Measurements from ENCODE around the gene FKBP2.

The FKBP2 gene

GRCh38 chr11:64246871-64247728 is 6.2 kb downstream of the FKBP2 start, which contains the start of gene PPP1R14B:
Gene PPP1R14B, minus strand, starts transcription at chr11:64246943. Its CDS starts 270 bp downstream, at chr11:64246673.
- Histone ChIP-seq H3K36me3 (peaks cover 24% of the 10 kb centered on the region), H3K4me3 (peak within 1 kb of the TSS; percentile 97), H3K4me2 (peak within 1 kb of the TSS; percentile 97), H3K4me1 (peaks cover 72% of the 10 kb centered on the region), H3K27me3 (no peaks in the 10 kb centered on the region), H4K20me1 (peaks cover 40% of the 10 kb centered on the region), H3K9ac (peak within 1 kb of the TSS; percentile 97), H3K9me3 (no peaks in the 10 kb centered on the region), H3K27ac (peak within 1 kb of the TSS; percentile 97)
- no peak for TF ChIP-seq Cebpa-rat (IDR thresholded peaks at IDR 0.05)

GRCh38 chr11:64247729-64248531 is 7.0 kb downstream of the FKBP2 start:
- Histone ChIP-seq H3K9ac (peak overlapping the region; percentile 97; the same call in 1 of the 2 replicates), H4K20me1 (peaks cover 39% of the 10 kb centered on the region), H3K27me3 (no peaks in the 10 kb centered on the region), H3K4me3 (peak overlapping the region; percentile 97), H3K9me3 (no peaks in the 10 kb centered on the region), H3K4me2 (peak overlapping the region; percentile 97), H3K36me3 (peaks cover 23% of the 10 kb centered on the region), H3K4me1 (peaks cover 72% of the 10 kb centered on the region), H3K27ac (peak overlapping the region; percentile 97)
- no peak for TF ChIP-seq Cebpa-rat (IDR thresholded peaks at IDR 0.05)

- Histone ChIP-seq H3K36me3 (peaks cover 16% of the 10 kb centered on the region), H4K20me1 (peaks cover 39% of the 10 kb centered on the region), H3K27me3 (no peaks in the 10 kb centered on the region), H3K4me2 (peak overlapping the region; percentile 97), H3K27ac (peak overlapping the region; percentile 97), H3K9me3 (no peaks in the 10 kb centered on the region), H3K9ac (peak overlapping the region; percentile 86; the same call in 1 of the 2 replicates), H3K4me3 (no peak overlapping the region), H3K4me1 (peaks cover 72% of the 10 kb centered on the region)
- no peak for TF ChIP-seq Cebpa-rat (IDR thresholded peaks at IDR 0.05)
Observed at GRCh38 chr11:64248578-64248977, 7.7 kb downstream of the FKBP2 start.

- Histone ChIP-seq H4K20me1 (peaks cover 39% of the 10 kb centered on the region), H3K4me3 (no peak overlapping the region), H3K4me2 (peak overlapping the region; percentile 97), H3K27ac (peak overlapping the region; percentile 97), H3K36me3 (peaks cover 12% of the 10 kb centered on the region), H3K4me1 (peaks cover 72% of the 10 kb centered on the region), H3K9ac (peak overlapping the region; percentile 86; the same call in 1 of the 2 replicates), H3K9me3 (no peaks in the 10 kb centered on the region), H3K27me3 (no peaks in the 10 kb centered on the region)
- TF ChIP-seq Cebpa-rat (IDR thresholded peaks at IDR 0.05) = no peak
Observed at GRCh38 chr11:64249038-64249437, 8.1 kb downstream of the FKBP2 start.

GRCh38 chr11:64249563-64250414 is 8.9 kb downstream of the FKBP2 start:
- Histone ChIP-seq H3K27me3 (no peaks in the 10 kb centered on the region), H3K4me2 (peak overlapping the region; percentile 97), H3K9me3 (no peaks in the 10 kb centered on the region), H3K27ac (peak overlapping the region; percentile 97), H3K9ac (peak overlapping the region; percentile 86), H3K4me3 (peak overlapping the region; percentile 92), H3K4me1 (peaks cover 70% of the 10 kb centered on the region), H4K20me1 (peaks cover 39% of the 10 kb centered on the region), H3K36me3 (peaks cover 12% of the 10 kb centered on the region)
- TF ChIP-seq Cebpa-rat (IDR thresholded peaks at IDR 0.05) = no peak

- peak overlapping the region; percentile 97 for H3K4me2 ChIP-seq
- peak overlapping the region; percentile 86 for H3K9ac ChIP-seq
- peaks cover 66% of the 10 kb centered on the region for H3K4me1 ChIP-seq
- no peaks in the 10 kb centered on the region for H3K9me3 ChIP-seq
- peak overlapping the region; percentile 97 for H3K27ac ChIP-seq
- H4K20me1 ChIP-seq = peaks cover 35% of the 10 kb centered on the region
- peak overlapping the region; percentile 92 for H3K4me3 ChIP-seq
- TF ChIP-seq Cebpa-rat (IDR thresholded peaks at IDR 0.05) = no peak
- no peaks in the 10 kb centered on the region for H3K27me3 ChIP-seq
- peaks cover 15% of the 10 kb centered on the region for H3K36me3 ChIP-seq
Observed at GRCh38 chr11:64250415-64251015, 9.6 kb downstream of the FKBP2 start.

- TF ChIP-seq Cebpa-rat (IDR thresholded peaks at IDR 0.05) = no peak
- Histone ChIP-seq H3K4me1 (peaks cover 66% of the 10 kb centered on the region), H3K4me2 (peak within 1 kb of the TSS; percentile 97), H3K27ac (peak within 1 kb of the TSS; percentile 97), H3K36me3 (peaks cover 22% of the 10 kb centered on the region), H3K27me3 (no peaks in the 10 kb centered on the region), H3K4me3 (peak within 1 kb of the TSS; percentile 92), H3K9ac (peak within 1 kb of the TSS; percentile 86), H4K20me1 (peaks cover 33% of the 10 kb centered on the region), H3K9me3 (no peaks in the 10 kb centered on the region)
Observed at GRCh38 chr11:64251016-64251752, 10.3 kb downstream of the FKBP2 start, which contains the start of gene PLCB3. Gene PLCB3, plus strand, starts transcription at chr11:64251530. Its CDS starts 120 bp downstream, at chr11:64251650.

- Histone ChIP-seq H3K4me3 (peak overlapping the region; percentile 92), H3K4me1 (peaks cover 66% of the 10 kb centered on the region), H3K27me3 (no peaks in the 10 kb centered on the region), H3K4me2 (peak overlapping the region; percentile 97), H3K9ac (peak overlapping the region; percentile 86), H3K9me3 (no peaks in the 10 kb centered on the region), H3K36me3 (peaks cover 27% of the 10 kb centered on the region), H4K20me1 (peaks cover 33% of the 10 kb centered on the region), H3K27ac (peak overlapping the region; percentile 97)
- TF ChIP-seq Cebpa-rat (IDR thresholded peaks at IDR 0.05) = no peak
Observed at GRCh38 chr11:64251753-64252002, 10.8 kb downstream of the FKBP2 start.

Data from BLaER1 (cell line).